Fibroblast of skin of left biceps (primary cell): ENCODE results near the gene HSPBP1.

ENCODE experiments used
- DNase-seq, 2 experiments: peaks; one replicate each; pipeline ENCODE4 v3.0.0-alpha.2; 2013; ENCODE audit warnings: low read depth in 2 of 2

HSPBP1 gene

GRCh38 chr19:55216461-55217198 is 63.3 kb downstream of the HSPBP1 start:
- peak; percentile 96 to 97 for DNase-seq

- DNase-seq = no peak
These were observed 66.4 kb downstream of the HSPBP1 start for GRCh38 chr19:55213547-55213946.

GRCh38 chr19:55212447-55212846 is 67.5 kb downstream of the HSPBP1 start:
- no peak for DNase-seq
